LoVo (cell line): ENCODE measurements around the gene APOA1.

Experiments used
- DNase-seq: peaks from one replicate; pipeline ENCODE4 v3.0.0-alpha.2; 2016; ENCODE audit warnings: low spot score

The APOA1 gene

DNA sequence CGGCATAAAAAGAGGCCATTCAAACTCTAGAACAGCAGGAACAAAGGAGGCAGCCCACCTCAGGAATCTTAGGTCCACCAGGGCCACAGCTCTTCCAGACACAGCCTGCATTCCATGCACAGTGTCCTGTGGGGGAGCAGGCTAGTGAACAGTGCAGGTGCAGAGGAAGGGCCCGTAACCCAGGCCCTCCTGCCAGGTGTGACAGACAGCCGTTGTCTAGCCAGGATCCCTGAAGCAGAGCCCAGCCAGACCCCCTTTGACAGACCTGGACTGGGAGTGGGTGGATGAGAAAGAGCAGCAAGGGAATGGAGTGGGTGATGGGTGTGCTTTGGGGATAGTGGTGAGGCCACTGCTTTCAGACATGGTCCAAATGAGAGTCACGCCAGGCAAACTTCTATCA is 48.4 kb downstream of the APOA1 start:
- DNase-seq = no peak

DNA sequence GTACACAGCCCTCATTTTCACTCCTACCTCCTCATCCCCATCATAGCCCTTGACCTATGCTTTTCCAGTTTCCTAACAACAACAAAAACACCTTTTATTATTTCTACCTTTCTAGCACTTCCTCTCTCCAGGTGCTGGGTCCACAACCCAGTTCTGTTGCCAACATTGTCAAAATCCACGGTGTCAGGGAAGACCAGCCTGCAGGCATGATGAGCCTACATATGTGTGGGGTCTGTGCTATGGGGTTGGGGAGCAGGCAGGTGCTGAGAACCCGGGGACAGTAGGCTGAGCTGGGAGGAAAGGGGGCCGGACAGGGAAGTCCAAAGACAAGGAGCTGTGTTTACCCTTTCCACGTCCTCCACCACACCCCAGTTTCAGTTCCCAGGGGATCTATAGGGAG is 48.9 kb downstream of the APOA1 start:
- DNase-seq = no peak

DNA sequence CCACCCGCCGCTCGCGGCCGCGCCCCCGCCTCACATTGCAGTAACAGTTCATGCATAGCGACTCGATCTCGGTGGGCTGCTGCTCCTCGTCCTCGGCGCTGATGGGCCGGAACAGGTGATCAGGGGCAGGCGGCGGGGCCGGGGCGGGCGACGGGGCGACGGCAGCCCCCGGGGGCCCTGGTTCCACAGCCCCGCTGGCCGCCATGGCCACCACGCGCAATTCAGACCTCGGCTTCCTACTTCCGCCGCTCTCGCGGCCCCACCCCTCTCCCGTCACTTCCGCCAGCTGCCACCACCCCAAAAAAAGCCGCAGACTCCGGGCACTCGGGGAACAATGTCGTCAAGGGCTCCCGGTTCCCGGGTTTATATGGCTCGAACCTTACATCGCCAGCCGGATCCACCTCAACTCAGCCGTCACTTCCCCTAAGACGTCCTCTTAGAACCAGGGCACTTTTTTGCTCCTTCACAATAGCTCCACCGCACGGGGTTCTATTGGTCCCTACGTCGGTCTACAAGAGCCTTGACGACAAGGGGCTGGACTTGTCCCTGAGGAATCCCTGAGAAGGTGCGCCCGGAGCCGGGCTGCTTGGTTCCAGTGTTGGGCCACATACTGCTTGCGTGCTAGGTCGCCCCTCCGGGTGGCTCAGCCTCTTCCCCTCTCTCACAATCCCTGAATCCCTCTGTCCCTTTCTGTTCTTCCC is 49.5 kb downstream of the APOA1 start, which contains the start of gene ZPR1:
Gene ZPR1 (minus strand): TSS at position 238 of the 701 bp plus-strand sequence. CDS start 33 bp downstream, at position 205.
- peak; percentile 80 for DNase-seq

DNA sequence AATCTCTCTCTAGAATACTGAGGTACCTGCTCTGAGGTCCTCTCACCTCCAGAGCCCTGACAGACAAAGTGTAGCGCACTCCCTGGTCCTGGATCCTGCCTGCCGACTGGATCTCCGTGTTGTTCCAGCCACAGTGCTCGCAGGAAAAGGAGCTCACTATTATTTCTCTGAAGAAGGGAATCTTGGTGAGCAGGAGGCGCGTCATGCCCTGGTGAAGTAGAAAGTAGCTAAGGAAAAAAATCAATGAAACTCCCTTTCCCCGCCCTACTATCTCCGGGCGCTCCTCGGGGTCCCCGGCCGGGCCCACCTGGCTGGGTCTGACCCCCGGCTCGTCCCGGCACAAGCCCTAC is 50.0 kb downstream of the APOA1 start:
- DNase-seq = no peak

DNA sequence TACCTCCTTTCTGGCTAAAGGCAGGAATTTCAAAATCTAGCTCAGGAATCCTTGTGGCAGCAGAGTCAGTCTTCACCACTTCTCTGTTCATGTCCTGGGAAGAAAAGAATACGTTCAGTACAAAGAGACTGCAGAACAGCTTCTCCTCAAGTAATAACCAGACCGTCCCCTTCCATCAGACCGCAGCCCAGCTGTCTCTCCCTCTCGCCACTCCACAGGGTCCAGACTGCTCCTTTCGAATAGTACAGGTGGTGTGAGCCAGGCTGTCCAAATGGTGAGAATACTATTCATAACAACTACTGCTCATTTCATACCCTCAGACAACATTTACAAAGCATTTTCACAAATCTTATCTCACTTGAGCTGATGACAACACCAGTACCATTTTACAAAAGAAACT is 50.5 kb downstream of the APOA1 start:
- no peak for DNase-seq

DNA sequence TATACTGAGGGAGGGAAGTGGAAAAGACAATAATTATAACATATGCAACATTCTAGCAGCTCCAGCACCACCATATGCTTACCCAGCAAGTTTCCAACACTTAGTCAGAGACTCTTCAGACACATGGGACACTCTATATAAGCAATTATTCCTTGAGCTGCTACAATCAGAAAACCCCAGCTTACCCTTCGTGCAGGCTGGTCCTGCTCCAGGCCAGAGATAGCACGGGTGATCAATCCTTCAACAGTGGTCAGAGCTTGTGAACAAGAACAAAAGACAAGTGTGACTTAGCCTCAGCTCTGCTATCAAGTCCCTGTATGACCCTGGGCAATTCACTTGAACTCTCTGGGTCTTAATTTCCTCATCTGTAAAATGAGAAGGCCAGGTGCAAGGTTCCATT is 51.1 kb downstream of the APOA1 start:
- DNase-seq = no peak
